ENCODE measurements around the gene INPP5A. TPM values are rescaled to one million over a fixed set of nuclear protein-coding genes. Genes with fewer than 3 reads are reported as not detected.
A peak's percentile ranks its signal among the peaks of the same experiment; 100 is the strongest.

The INPP5A gene
- total and polyA plus RNA-seq, 2 of the 13 experiments (the other 11 are each of a cell fraction or from before 2014, with no cell fraction given), result 17.5 to 37.9 TPM

DNA sequence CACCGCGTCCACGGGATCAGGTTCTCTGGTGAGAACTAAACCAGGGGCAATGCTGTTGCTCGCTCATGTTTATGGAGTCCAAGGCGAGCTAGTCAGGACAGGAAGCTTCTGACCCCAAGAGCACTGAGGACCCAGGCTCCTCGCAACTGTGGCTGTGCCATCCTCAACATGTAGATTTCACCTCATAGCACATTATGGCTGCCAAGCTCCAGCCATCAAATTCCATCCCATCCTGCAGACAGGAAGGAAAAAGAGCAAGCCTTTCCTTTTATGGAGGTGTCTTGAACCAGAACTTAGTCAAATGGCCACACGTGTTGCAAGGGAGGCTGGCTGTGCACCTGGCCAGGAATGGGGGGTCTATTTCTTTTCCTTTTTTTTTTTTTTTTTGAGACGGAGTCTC lies 264.5 kb downstream of the INPP5A start (continued):
- TF ChIP-seq, protein P1, sequence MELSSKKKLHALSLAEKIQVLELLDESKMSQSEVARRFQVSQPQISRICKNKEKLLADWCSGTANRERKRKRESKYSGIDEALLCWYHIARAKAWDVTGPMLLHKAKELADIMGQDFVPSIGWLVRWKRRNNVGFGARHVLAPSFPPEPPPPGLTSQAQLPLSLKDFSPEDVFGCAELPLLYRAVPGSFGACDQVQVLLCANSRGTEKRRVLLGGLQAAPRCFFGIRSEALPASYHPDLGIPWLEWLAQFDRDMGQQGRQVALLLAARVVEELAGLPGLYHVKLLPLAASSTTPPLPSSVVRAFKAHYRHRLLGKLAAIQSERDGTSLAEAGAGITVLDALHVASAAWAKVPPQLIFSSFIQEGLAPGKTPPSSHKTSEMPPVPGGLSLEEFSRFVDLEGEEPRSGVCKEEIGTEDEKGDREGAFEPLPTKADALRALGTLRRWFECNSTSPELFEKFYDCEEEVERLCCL (CRISPR knock-in tag; IDR thresholded peaks at IDR 0.05; ENCODE audit: borderline replicate concordance), result no peak
- TF ChIP-seq NKX3-1 (CRISPR knock-in tag; IDR thresholded peaks at IDR 0.05), result no peak

GRCh38 chr10:132802694-132803320 lies 265.2 kb downstream of the INPP5A start:
- Histone ChIP-seq H3K9ac (ENCODE audit: insufficient read depth, low read depth, low read length) (no peak overlapping the region), H3K79me2 (ENCODE audit: insufficient read depth, low read length) (no peaks in the 10 kb centered on the region), H3K9me3 (ENCODE audit: low read length) (no peaks in the 10 kb centered on the region), H3K27ac (ENCODE audit: extremely low read length, insufficient read depth, low read length) (no peak overlapping the region), H3K4me2 (ENCODE audit: low read depth, low read length) (no peak overlapping the region), H3K27me3 (ENCODE audit: control insufficient read depth in 1 of 2, insufficient read depth in 2 of 2, low read length in 2 of 2) (peaks cover 4 to 45% of the 10 kb centered on the region in 2 experiments; a peak in 4 of 5 replicates), H4K20me1 (ENCODE audit: insufficient read depth, low read length) (no peaks in the 10 kb centered on the region), H3K36me3 (replicated peaks in 1 of 2; ENCODE audit: control insufficient read depth in 1 of 2, insufficient read depth in 2 of 2, low read length in 2 of 2) (no peaks in the 10 kb centered on the region), H3K4me1 (ENCODE audit: insufficient read depth, low read length) (no peaks in the 10 kb centered on the region), H2AFZ (ENCODE audit: low read length) (no peak overlapping the region), H3K4me3 (replicated peaks in 1 of 3; ENCODE audit: insufficient read depth in 1 of 3, low read depth in 2 of 3, low read length in 3 of 3) (no peak overlapping the region)
- peak; percentile 72 for ATAC-seq
- in situ Hi-C loops (cut with HindIII; ENCODE audit: extremely low pct_ligation_motif_present, low pct_unique_long_range_greater_than_20kb), result loop anchor here (5.0 kb wide), 1 partner anchor 151 kb away; no protein-coding TSS in a partner anchor
- intact Hi-C loops (cut with micrococcal nuclease; ENCODE audit: unreplicated experiment), result no loop called here
- TF ChIP-seq MYNN (CRISPR knock-in tag; IDR thresholded peaks at IDR 0.05; ENCODE audit: low read depth), result no peak
- TF ChIP-seq, protein P2, sequence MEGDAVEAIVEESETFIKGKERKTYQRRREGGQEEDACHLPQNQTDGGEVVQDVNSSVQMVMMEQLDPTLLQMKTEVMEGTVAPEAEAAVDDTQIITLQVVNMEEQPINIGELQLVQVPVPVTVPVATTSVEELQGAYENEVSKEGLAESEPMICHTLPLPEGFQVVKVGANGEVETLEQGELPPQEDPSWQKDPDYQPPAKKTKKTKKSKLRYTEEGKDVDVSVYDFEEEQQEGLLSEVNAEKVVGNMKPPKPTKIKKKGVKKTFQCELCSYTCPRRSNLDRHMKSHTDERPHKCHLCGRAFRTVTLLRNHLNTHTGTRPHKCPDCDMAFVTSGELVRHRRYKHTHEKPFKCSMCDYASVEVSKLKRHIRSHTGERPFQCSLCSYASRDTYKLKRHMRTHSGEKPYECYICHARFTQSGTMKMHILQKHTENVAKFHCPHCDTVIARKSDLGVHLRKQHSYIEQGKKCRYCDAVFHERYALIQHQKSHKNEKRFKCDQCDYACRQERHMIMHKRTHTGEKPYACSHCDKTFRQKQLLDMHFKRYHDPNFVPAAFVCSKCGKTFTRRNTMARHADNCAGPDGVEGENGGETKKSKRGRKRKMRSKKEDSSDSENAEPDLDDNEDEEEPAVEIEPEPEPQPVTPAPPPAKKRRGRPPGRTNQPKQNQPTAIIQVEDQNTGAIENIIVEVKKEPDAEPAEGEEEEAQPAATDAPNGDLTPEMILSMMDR (CRISPR knock-in tag; IDR thresholded peaks at IDR 0.05), result peak; percentile 57
- POLR2A ChIA-PET, result no interaction called here
- CTCF ChIA-PET (ENCODE audit: low intra/inter-chr PET ratio, low total read pairs), result no interaction called here
- WGBS (ENCODE audit: low lambda C conversion rate), result 40% methylated on average over 9 of the region's 16 CpGs
- DNase-seq (ENCODE audit: low spot score), result peak; percentile 29
- no TSS peak for BruUV-seq (replicated peaks)
- no peak for FAIRE-seq

Measured in HepG2 (cell line).